ENCODE measurements around the gene COL18A1.
A peak's percentile ranks its signal among the peaks of the same experiment; 100 is the strongest.

Gene COL18A1

DNA sequence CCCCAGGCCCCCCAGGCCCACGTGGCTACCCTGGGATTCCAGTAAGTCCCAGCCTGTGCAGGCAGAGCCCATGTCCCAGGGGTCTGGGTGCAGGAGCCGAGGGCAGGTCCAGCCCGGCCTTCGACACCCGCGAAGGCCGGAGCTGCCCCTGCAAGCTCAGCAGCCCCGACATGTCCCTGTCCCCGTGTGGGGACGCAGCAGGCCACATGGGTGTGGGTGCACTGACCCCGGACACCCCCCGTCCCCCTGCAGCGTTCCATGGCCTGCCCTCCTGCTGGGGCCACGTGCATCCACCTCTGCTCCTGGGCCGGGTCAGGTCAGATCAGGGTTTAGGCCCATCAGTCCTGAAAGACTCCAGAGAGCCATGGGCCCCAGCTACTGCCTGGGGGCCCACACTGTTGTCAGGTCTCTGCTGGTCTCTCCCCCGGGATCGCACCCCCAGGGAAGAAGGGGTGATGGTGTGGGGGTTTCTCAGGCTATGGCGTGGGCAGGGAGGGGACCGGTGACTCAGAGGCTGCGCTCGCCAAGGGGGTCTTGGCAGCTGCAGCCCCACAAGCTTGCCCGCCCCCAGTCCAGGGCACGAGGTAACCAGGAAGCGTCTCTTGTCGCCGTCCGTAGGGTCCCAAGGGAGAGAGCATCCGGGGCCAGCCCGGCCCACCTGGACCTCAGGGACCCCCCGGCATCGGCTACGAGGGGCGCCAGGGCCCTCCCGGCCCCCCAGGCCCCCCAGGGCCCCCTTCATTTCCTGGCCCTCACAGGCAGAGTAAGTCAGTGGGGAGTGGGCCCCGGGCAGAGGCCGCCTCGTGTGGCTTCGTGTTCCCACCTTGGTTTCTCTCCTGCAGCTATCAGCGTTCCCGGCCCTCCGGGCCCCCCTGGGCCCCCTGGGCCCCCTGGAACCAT is 99.8 kb downstream of the COL18A1 start:
- DNase-seq (ENCODE audit: low read depth) = no peak
- TF ChIP-seq, protein P1, sequence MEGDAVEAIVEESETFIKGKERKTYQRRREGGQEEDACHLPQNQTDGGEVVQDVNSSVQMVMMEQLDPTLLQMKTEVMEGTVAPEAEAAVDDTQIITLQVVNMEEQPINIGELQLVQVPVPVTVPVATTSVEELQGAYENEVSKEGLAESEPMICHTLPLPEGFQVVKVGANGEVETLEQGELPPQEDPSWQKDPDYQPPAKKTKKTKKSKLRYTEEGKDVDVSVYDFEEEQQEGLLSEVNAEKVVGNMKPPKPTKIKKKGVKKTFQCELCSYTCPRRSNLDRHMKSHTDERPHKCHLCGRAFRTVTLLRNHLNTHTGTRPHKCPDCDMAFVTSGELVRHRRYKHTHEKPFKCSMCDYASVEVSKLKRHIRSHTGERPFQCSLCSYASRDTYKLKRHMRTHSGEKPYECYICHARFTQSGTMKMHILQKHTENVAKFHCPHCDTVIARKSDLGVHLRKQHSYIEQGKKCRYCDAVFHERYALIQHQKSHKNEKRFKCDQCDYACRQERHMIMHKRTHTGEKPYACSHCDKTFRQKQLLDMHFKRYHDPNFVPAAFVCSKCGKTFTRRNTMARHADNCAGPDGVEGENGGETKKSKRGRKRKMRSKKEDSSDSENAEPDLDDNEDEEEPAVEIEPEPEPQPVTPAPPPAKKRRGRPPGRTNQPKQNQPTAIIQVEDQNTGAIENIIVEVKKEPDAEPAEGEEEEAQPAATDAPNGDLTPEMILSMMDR (IDR thresholded peaks at IDR 0.05; ENCODE audit: low read depth, low read length) = no peak
- TF ChIP-seq MAX (IDR thresholded peaks at IDR 0.05; ENCODE audit: low read depth, low read length) (no peak), MYC (IDR thresholded peaks at IDR 0.05; ENCODE audit: low read depth, low read length) (no peak), POLR2A (IDR thresholded peaks at IDR 0.05; ENCODE audit: extremely low read depth, insufficient read length) (no peak)
- no peak overlapping the region for H3K4me3 ChIP-seq (ENCODE audit: low read depth, low read length)

- DNase-seq (ENCODE audit: low read depth) = no peak
- TF ChIP-seq POLR2A (IDR thresholded peaks at IDR 0.05; ENCODE audit: extremely low read depth, insufficient read length) (no peak), MYC (IDR thresholded peaks at IDR 0.05; ENCODE audit: low read depth, low read length) (no peak), MAX (IDR thresholded peaks at IDR 0.05; ENCODE audit: low read depth, low read length) (no peak)
- TF ChIP-seq, protein P1 (IDR thresholded peaks at IDR 0.05; ENCODE audit: low read depth, low read length) = no peak
- H3K4me3 ChIP-seq (ENCODE audit: low read depth, low read length) = no peak overlapping the region
Measured at GRCh38 chr21:45505416-45506021, 100.6 kb downstream of the COL18A1 start.

DNA sequence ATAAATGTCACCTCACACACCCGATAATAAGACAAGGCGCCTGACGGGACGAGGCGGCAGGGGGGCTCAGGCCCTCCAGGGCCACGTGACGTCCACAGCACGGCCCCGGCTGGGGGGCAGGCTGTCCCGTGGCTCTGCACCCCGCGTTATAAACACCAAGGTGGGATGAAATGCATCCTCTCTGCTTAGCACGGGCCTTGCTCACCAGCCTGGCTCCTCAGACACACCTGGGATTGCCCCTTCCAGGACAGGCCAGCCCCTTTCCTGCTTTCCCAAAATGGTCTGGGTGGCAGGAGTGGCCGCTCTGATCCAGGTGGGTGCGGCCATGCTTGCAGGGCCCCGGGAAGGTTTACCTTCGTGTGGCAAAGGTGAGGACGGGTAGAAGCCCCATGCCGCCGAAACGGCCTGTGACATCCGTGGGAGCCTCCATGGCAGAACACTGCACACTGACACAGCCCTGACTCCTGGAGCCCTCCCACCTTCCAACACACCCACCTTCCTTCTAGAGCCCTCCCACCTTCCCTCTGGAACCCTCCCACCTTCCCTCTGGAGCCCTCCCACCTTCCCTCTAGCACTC is 101.4 kb downstream of the COL18A1 start:
- TF ChIP-seq POLR2A (IDR thresholded peaks at IDR 0.05; ENCODE audit: extremely low read depth, insufficient read length) (no peak), MAX (IDR thresholded peaks at IDR 0.05; ENCODE audit: low read depth, low read length) (no peak), MYC (IDR thresholded peaks at IDR 0.05; ENCODE audit: low read depth, low read length) (no peak)
- TF ChIP-seq, protein P1 (IDR thresholded peaks at IDR 0.05; ENCODE audit: low read depth, low read length) = no peak
- no peak overlapping the region for H3K4me3 ChIP-seq (ENCODE audit: low read depth, low read length)
- DNase-seq (ENCODE audit: low read depth) = no peak

GRCh38 chr21:45506836-45507522 is 102.0 kb downstream of the COL18A1 start:
- no peak for DNase-seq (ENCODE audit: low read depth)
- no peak overlapping the region for H3K4me3 ChIP-seq (ENCODE audit: low read depth, low read length)
- TF ChIP-seq POLR2A (IDR thresholded peaks at IDR 0.05; ENCODE audit: extremely low read depth, insufficient read length) = no peak
- no peak for TF ChIP-seq MAX (IDR thresholded peaks at IDR 0.05; ENCODE audit: low read depth, low read length)
- TF ChIP-seq, protein P1 (IDR thresholded peaks at IDR 0.05; ENCODE audit: low read depth, low read length) = no peak
- TF ChIP-seq MYC (IDR thresholded peaks at IDR 0.05; ENCODE audit: low read depth, low read length) = no peak

- no peak overlapping the region for H3K4me3 ChIP-seq (ENCODE audit: low read depth, low read length)
- DNase-seq (ENCODE audit: low read depth) = peak; percentile 34
- TF ChIP-seq MAX (IDR thresholded peaks at IDR 0.05; ENCODE audit: low read depth, low read length) (peak; percentile 86), MYC (IDR thresholded peaks at IDR 0.05; ENCODE audit: low read depth, low read length) (peak; percentile 43; the same call in 1 of the 2 replicates)
- TF ChIP-seq, protein P1 (IDR thresholded peaks at IDR 0.05; ENCODE audit: low read depth, low read length) = no peak
Measured at GRCh38 chr21:45507523-45507875, 102.5 kb downstream of the COL18A1 start.

Measured in NB4 (cell line).